IPS-11a (cell line): ENCODE data around the gene PHTF2.

ENCODE experiments used
- H3K4me3 ChIP-seq: one replicate; pipeline ENCODE4 v1.5.1; 2013; ENCODE audit warnings: low read depth, low read length, control low read depth

The PHTF2 gene

GRCh38 chr7:77791956-77792355, 6.6 kb upstream of the PHTF2 start:
- H3K4me3 ChIP-seq, result no peak overlapping the region

- no peak overlapping the region for H3K4me3 ChIP-seq
Observed at GRCh38 chr7:77794000-77794399, 4.6 kb upstream of the PHTF2 start.

GRCh38 chr7:77796109-77796508, 2.5 kb upstream of the PHTF2 start:
- no peak overlapping the region for H3K4me3 ChIP-seq

- H3K4me3 ChIP-seq, result peak overlapping the region; percentile 93
Observed at GRCh38 chr7:77796960-77797359, 1.6 kb upstream of the PHTF2 start.

- peak overlapping the region; percentile 93 for H3K4me3 ChIP-seq
Observed at GRCh38 chr7:77797734-77798393, 709 bp upstream of the PHTF2 start.

GRCh38 chr7:77799078-77799964, 748 bp downstream of the PHTF2 start:
- H3K4me3 ChIP-seq, result peak overlapping the region; percentile 77

- H3K4me3 ChIP-seq, result no peak overlapping the region
Observed at GRCh38 chr7:77800158-77800557, 1.6 kb downstream of the PHTF2 start.

GRCh38 chr7:77800730-77801129, 2.2 kb downstream of the PHTF2 start:
- no peak overlapping the region for H3K4me3 ChIP-seq

GRCh38 chr7:77802557-77803405, 4.2 kb downstream of the PHTF2 start:
- no peak overlapping the region for H3K4me3 ChIP-seq

- no peak overlapping the region for H3K4me3 ChIP-seq
Observed at GRCh38 chr7:77806425-77806824, 7.9 kb downstream of the PHTF2 start.

GRCh38 chr7:77808517-77808916, 9.9 kb downstream of the PHTF2 start:
- no peak overlapping the region for H3K4me3 ChIP-seq

GRCh38 chr7:77811516-77812289, 13.1 kb downstream of the PHTF2 start:
- H3K4me3 ChIP-seq, result no peak overlapping the region

- no peak overlapping the region for H3K4me3 ChIP-seq
Observed at GRCh38 chr7:77812290-77812685, 13.7 kb downstream of the PHTF2 start.

GRCh38 chr7:77813180-77813579, 14.6 kb downstream of the PHTF2 start:
- no peak overlapping the region for H3K4me3 ChIP-seq

- H3K4me3 ChIP-seq, result no peak overlapping the region
Observed at GRCh38 chr7:77819021-77819420, 20.4 kb downstream of the PHTF2 start.

- H3K4me3 ChIP-seq, result no peak overlapping the region
Observed at GRCh38 chr7:77820967-77821366, 22.4 kb downstream of the PHTF2 start.

- no peak overlapping the region for H3K4me3 ChIP-seq
Observed at GRCh38 chr7:77822269-77822668, 23.7 kb downstream of the PHTF2 start.

- H3K4me3 ChIP-seq, result no peak overlapping the region
Observed at GRCh38 chr7:77823787-77824186, 25.2 kb downstream of the PHTF2 start.

GRCh38 chr7:77824636-77825035, 26.1 kb downstream of the PHTF2 start:
- no peak overlapping the region for H3K4me3 ChIP-seq

GRCh38 chr7:77825131-77825530, 26.6 kb downstream of the PHTF2 start:
- H3K4me3 ChIP-seq, result no peak overlapping the region

- H3K4me3 ChIP-seq, result no peak overlapping the region
Observed at GRCh38 chr7:77826300-77826699, 27.7 kb downstream of the PHTF2 start.
